Muscle of leg (tissue), 11 donors: ENCODE measurements around the gene TTYH1. TPM values are rescaled to one million over a fixed set of nuclear protein-coding genes. Genes with fewer than 3 reads are reported as not detected.

Source experiments
- DNase-seq: peaks from one replicate; pipeline ENCODE4 v3.0.0; 2013
- H3K27ac ChIP-seq: one replicate; pipeline ENCODE4 v1.5.1; 2013; ENCODE audit warnings: mild to moderate bottlenecking, low read length, control low read depth
- H3K27me3 ChIP-seq: one replicate; pipeline ENCODE4 v1.6.1; 2013; ENCODE audit warnings: low read length; ENCODE audit not compliant: control insufficient read depth, insufficient read depth
- H3K36me3 ChIP-seq: one replicate; pipeline ENCODE4 v1.6.1; 2013; ENCODE audit warnings: low read length; ENCODE audit not compliant: control insufficient read depth, insufficient read depth
- H3K4me1 ChIP-seq: one replicate; pipeline ENCODE4 v1.6.1; 2013; ENCODE audit warnings: low read length; ENCODE audit not compliant: control insufficient read depth, insufficient read depth
- H3K4me3 ChIP-seq: one replicate; pipeline ENCODE4 v1.5.1; 2013; ENCODE audit warnings: low read length, control low read depth
- H3K9me3 ChIP-seq: replicated peaks from 2 replicates; pipeline ENCODE4 v1.6.1; 2013; ENCODE audit warnings: low read depth, low read length; ENCODE audit not compliant: control insufficient read depth
- WGBS: methylation state at CpG from one replicate; pipeline ENCODE4 v1.1.5; 2013; ENCODE audit warnings: missing lambda C conversion rate; ENCODE audit not compliant: insufficient coverage; 5-methylcytosine and 5-hydroxymethylcytosine counted together
- polyA plus RNA-seq, 8 donors: library from polyadenylated mRNA; unstranded; fragments of 120-200 nt; gene quantifications; one replicate each; pipeline versions ENCODE4 v1.2.1 to v1.2.3, GENCODE V29; 2013; ENCODE audit warnings: inconsistent platforms in 1 of 8, low replicate concordance in 1 of 8; ENCODE audit not compliant: insufficient read length in 8 of 8, insufficient read depth in 1 of 8
- total RNA-seq: library from RNA; stranded (reverse); fragments of 120-200 nt; gene quantifications from one replicate; pipeline ENCODE4 v1.2.4, GENCODE V29; 2013

TTYH1 gene
- total and polyA plus RNA-seq, 9 donors, result 2.7 to 13.1 (median 4.7) TPM

DNA sequence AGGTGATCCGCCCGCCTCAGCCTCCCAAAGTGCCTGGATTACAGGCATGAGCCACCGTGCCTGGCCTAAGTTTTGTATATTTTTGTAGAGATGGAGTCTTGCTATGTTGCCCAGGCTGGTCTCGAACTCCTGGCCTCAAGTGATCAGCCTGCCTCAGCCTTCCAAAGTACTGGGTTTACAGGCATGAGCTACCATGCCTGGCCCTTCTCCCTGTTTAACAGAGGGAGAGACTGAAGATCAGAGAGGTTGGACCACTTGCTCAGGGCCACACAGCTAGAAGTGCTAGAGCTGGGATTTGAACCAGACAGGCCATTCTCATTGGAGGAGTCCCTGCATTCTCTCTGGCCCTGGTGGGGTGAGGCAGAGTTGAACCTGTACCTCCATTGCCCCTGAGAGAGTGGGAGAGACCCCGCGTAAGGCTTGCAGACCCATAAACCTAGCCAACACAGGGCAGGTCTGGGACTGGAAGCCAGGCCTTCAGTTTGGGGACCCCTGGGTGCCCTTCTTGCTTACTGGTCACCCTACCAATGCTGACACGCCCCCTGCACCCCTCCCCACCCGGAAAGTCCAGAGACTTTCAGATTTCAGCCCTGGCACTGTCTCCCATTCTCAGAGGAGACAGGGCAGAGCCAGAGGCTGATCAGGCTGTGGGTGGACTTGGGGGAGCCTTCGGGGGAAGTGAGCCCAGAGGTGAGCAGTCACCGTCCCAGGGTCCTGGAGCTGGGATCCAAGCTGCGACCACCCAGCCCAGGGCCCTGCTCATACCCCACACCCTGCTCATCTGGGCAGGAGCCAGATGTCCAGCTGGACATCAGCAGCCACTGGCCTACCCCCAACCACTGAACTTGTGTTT lies 13.3 kb downstream of the TTYH1 start:
- H3K9me3 ChIP-seq, result no peaks in the 10 kb centered on the region
- H3K4me1 ChIP-seq, result peaks cover 15% of the 10 kb centered on the region
- no peak overlapping the region for H3K4me3 ChIP-seq
- peaks cover 30% of the 10 kb centered on the region for H3K27me3 ChIP-seq
- H3K27ac ChIP-seq, result no peak overlapping the region
- no peak for DNase-seq
- H3K36me3 ChIP-seq, result no peaks in the 10 kb centered on the region
- WGBS, result 81% methylated on average over 6 of the region's 11 CpGs

DNA sequence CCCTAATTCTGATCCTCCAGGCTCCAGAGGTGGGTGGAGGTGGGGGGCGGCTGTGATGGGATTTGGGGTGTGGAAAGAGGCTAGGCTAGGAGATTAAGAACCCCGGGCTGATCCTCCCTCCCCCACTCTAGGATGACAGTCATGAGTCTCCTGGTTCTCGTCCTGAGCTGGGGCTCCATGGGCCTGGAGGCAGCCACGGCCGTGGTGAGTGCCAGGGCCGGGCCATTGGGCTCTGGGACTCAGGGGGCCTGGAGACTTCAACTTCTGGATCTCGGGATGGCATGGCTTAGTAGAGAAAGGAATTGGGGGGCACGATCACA lies 13.9 kb downstream of the TTYH1 start:
- peaks cover 15% of the 10 kb centered on the region for H3K4me1 ChIP-seq
- H3K27ac ChIP-seq, result no peak overlapping the region
- whole genome bisulfite sequencing, result 31% methylated on average over 5 of the region's 8 CpGs
- peaks cover 34% of the 10 kb centered on the region for H3K27me3 ChIP-seq
- no peaks in the 10 kb centered on the region for H3K36me3 ChIP-seq
- H3K9me3 ChIP-seq, result no peaks in the 10 kb centered on the region
- no peak for DNase-seq
- H3K4me3 ChIP-seq, result no peak overlapping the region

DNA sequence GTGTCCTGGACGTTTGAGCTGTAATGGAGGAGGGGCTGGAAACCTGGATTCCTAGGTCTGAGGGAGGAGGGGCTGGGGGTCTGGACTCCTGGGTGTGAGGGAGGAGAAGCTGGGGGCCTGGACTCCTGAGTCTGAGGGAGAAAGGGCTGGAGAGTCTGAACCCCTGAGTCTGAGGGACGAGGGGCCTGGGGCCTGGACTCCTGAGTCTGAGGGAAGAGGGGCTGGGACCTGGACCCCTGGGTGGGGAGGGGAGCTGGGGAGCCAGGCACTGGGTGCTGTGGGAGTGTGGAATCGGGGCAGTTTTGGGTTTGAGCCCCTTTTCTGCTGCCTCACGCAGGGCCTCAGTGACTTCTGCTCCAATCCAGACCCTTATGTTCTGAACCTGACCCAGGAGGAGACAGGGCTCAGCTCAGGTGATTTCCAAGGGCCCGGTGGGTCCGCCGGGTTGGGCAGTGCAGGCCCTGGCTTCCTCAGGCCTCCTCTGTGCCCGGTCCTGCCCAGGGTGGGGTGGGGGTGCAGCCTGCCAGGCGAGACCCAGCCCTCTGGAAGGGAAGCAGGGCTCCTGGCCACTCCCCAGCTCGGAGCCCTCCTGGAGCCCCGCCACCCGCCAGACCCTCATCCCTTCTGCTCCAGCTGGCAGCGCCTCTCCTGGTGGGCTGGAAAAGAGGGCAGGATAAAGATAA lies 14.4 kb downstream of the TTYH1 start:
- no peak for DNase-seq
- WGBS, result 42% methylated on average over 5 of the region's 13 CpGs
- Histone ChIP-seq H3K4me3 (no peak overlapping the region), H3K27ac (no peak overlapping the region), H3K27me3 (peaks cover 37% of the 10 kb centered on the region), H3K36me3 (no peaks in the 10 kb centered on the region), H3K4me1 (peaks cover 15% of the 10 kb centered on the region), H3K9me3 (no peaks in the 10 kb centered on the region)

DNA sequence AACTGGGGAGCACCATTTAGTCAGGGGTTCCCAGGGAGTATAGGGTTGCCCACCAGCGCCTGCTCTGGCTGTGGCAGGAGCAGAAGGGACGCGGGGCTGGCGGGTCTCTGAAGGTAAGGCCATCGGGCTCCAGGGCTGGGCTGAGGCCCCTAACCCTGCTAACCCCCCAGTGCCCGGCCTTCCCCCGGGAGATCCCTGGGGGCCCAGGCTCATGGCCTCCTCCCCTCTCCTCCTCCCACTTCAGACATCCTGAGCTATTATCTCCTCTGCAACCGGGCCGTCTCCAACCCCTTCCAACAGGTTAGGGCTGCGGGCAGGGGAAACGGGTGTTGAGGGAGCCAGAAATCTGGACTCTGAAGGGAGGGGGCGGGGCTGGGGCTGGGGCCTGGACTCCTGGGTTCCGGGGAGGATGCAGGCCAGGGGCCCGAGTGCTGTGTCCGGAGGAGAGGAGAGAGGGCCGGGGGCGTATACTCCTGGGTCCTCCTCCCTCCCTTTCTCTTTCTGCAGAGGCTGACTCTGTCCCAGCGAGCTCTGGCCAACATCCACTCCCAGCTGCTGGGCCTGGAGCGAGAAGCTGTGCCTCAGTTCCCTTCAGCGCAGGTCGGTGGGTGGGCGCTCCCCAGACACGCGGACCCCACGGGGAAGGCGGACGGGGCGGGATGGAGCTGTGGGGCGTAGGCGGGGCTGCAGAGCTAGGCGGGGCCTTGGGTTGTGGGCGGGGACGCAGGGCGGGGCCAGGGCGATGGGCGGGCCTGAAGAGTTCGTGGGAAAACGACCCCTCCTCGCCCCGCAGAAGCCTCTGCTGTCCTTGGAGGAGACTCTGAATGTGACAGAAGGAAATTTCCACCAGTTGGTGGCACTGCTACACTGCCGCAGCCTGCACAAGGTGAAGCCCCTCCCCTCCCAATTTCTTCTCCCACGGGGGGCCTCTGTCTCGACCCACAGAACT lies 15.3 kb downstream of the TTYH1 start:
- no peaks in the 10 kb centered on the region for H3K9me3 ChIP-seq
- WGBS, result 1% methylated on average over 20 of the region's 43 CpGs
- H3K4me3 ChIP-seq, result peak overlapping the region; percentile 13
- peaks cover 37% of the 10 kb centered on the region for H3K27me3 ChIP-seq
- H3K27ac ChIP-seq, result no peak overlapping the region
- peaks cover 22% of the 10 kb centered on the region for H3K4me1 ChIP-seq
- H3K36me3 ChIP-seq, result no peaks in the 10 kb centered on the region
- DNase-seq, result peak; percentile 84

DNA sequence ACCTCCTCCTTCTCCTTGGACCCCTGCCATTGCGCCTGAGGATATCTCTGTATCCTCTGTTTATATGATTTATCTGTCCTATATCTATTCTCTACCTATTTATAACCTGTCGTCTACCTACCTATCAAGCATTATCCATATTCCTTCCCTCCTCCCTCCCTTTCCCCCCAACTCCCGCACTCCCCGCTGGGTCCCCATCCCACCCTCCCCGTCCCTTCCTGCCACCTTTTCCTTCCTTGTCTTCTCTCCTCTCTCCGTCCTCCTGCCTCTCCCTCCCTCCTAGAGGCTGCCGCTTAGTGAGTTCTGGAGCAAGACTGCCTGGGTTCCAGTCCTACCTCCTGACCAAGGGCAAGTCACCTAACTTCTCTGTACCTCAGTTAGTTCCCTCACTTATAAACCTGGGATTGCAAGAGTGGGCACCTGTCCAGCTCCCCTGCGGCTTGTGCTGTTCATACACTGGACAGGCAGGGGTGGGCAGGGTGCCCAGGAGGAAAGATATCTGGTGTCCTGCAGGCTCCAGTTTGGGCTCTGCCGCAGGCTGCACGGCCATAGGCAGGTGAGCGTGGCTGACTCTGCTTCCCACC lies 16.1 kb downstream of the TTYH1 start:
- H3K27me3 ChIP-seq, result peaks cover 37% of the 10 kb centered on the region
- H3K9me3 ChIP-seq, result no peaks in the 10 kb centered on the region
- no peaks in the 10 kb centered on the region for H3K36me3 ChIP-seq
- DNase-seq, result peak; percentile 42
- no peak overlapping the region for H3K4me3 ChIP-seq
- WGBS, result 36% methylated on average over 8 of the region's 11 CpGs
- peaks cover 30% of the 10 kb centered on the region for H3K4me1 ChIP-seq
- H3K27ac ChIP-seq, result no peak overlapping the region

DNA sequence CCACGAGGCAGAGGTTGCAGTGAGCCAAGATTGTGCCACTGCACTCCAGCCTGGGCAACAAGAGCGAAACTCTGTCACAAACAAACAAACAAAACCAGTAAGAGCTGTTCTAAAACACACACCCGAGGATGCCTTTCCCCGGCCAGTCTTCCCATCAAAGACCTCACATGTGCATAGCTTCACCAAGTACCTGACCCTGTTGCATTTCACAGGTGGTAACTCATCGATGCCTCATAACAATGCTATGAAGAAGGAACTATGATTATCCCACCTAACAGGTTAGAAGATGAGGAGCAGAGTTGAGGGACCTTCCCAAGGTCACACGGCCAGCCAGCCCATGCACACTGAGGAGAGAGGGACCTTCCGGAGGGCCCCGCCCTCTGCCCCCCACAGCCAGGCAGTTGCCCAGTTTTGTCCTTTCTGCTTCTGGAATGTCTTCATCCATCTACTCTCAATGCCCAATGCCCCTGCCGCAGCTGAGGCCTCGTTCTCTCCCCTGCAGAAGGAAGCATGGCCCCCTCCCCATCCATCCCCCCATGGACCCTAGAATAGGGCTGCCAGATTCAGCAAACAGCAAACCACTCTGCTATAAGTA lies 17.0 kb downstream of the TTYH1 start:
- Histone ChIP-seq H3K27me3 (peaks cover 37% of the 10 kb centered on the region), H3K4me3 (no peak overlapping the region), H3K27ac (no peak overlapping the region), H3K9me3 (no peaks in the 10 kb centered on the region), H3K36me3 (no peaks in the 10 kb centered on the region), H3K4me1 (peaks cover 33% of the 10 kb centered on the region)
- WGBS, result 76% methylated on average over 4 of the region's 10 CpGs
- DNase-seq, result no peak

DNA sequence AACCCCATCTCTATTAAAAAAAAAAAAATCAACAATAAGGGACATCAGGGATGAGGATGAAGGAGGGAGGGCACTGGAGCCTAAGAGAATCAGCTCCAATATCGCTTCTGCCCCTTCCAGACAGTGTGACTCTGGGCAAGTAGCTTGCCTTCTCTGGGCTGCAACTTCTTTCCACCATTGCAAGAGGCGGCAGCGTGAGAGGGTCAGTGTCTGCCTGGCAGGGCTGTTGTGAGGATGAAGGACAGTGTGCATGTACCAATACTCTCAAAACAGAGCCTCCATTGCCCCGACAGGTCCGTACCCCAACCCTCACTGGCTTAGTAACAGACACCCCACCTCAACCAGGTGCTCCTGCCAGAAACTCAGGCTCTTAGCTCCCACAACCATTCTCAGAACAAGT lies 18.4 kb downstream of the TTYH1 start:
- Histone ChIP-seq H3K27ac (no peak overlapping the region), H3K4me3 (no peak overlapping the region), H3K9me3 (no peaks in the 10 kb centered on the region), H3K27me3 (peaks cover 34% of the 10 kb centered on the region), H3K36me3 (peaks cover 2% of the 10 kb centered on the region), H3K4me1 (peaks cover 35% of the 10 kb centered on the region)
- 77% methylated on average over 2 of the region's 5 CpGs for WGBS
- DNase-seq, result no peak

DNA sequence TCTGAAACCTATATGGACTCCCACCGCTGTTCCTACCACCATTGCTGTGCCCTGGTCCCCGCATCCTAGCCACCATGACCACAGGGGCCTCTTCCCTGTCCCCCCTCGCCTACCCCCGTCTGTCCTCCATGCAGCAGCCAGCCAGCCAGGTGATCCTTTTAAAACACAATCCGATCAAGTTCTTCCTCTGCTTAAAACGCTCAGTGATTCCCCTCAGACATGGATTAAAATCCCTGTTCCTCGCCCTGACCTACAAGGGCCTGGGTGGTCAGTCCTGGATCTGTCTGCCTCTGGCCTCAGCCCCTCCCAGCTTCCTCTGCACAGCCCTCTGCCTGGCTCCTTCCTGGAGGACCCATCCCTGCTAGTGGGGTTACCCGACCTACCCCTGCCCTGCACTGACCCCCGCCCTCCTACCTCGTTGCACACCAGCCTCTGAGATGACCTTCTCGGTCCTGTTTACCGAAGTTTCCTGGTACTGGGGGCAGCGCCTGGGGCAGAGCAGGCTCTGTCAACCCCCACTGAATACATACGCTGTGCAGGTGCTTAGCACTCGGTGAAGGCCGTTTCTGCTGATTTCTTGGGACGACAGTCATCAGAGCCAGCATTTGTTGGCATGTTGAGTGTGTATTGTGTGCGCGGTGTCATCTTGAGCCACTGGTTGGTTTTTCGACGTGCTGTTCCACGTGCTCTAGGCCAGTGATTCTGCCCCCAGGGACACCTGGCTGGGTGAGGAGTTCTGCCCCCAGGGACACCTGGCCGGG lies 19.0 kb downstream of the TTYH1 start:
- H3K27me3 ChIP-seq, result peaks cover 28% of the 10 kb centered on the region
- no peak overlapping the region for H3K4me3 ChIP-seq
- DNase-seq, result no peak
- peaks cover 5% of the 10 kb centered on the region for H3K36me3 ChIP-seq
- H3K27ac ChIP-seq, result no peak overlapping the region
- 61% methylated on average over 23 of the region's 23 CpGs for WGBS
- no peaks in the 10 kb centered on the region for H3K9me3 ChIP-seq
- peaks cover 41% of the 10 kb centered on the region for H3K4me1 ChIP-seq

DNA sequence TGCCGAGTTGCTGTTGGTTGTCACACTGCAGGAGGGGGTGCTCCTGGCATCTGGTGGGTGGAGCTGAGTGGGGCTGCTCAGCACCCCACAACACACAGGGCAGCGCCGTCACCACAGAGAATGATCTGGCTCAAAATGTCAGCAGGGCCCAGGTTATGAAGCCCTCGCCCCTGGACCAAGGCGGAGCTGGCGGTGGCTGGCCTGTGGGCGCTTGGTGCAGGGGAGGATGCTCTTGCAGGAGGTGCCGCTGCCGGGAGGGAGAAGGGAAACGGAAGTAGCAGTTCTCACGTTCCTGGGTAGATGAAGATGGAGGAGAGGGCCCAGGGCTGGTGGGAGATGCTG lies 19.6 kb downstream of the TTYH1 start:
- Histone ChIP-seq H3K4me1 (peaks cover 42% of the 10 kb centered on the region), H3K27me3 (peaks cover 23% of the 10 kb centered on the region), H3K9me3 (no peaks in the 10 kb centered on the region), H3K27ac (no peak overlapping the region), H3K36me3 (peaks cover 5% of the 10 kb centered on the region), H3K4me3 (no peak overlapping the region)
- 46% methylated on average over 9 of the region's 11 CpGs for WGBS
- no peak for DNase-seq
